Activated CD4-positive, alpha-beta T cell treated with anti-CD3 and anti-CD28 coated beads, Interleukin-2, amount 50 U/mL, for 48 hours (primary cell): ENCODE measurements around the gene CNTNAP2.
"Not testable (repeated sequence)": the region's sequence is repeated elsewhere in the genome, so short reads cannot be mapped to it uniquely, and the experiment has no call there.

ENCODE experiments used
- DNase-seq, 2 experiments: peaks; one replicate each; pipeline ENCODE4 v3.0.0-alpha.2; 2020

The CNTNAP2 gene

GRCh38 chr7:148261996-148262688 is 2145.5 kb downstream of the CNTNAP2 start:
- no peak for DNase-seq

- peak; percentile 70 to 79 for DNase-seq
Observed at GRCh38 chr7:148262721-148263229, 2146.2 kb downstream of the CNTNAP2 start.

DNA sequence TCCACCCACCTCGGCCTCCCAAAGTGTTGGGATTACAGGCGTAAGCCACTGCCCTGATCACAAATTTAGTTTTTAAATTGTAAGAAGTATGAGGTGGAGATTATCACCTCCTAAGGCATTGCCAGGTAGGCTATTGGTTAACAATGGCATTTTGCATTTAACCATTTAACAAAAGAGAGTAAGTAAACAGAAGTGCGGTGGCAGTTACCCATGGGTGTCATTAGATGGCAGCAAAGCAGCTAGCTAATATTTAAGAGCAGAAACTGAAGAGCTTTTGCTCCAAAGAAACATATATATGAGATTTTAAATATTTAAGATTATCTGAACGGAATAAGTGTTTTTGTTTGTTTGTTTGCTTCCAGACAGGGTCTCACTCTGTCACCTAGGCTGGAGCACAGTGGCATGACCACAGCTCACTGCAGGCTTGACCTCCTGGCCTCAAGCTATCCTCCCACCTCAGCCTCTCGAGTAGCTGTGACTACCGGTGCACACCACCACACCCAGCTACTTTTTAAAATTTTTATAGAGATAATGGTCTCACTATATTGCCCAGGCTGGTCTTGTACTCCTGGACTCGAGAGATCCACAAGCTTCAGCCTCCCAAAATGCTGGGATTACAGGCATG is 2148.4 kb downstream of the CNTNAP2 start:
- no peak for DNase-seq

GRCh38 chr7:148265896-148266295 is 2149.3 kb downstream of the CNTNAP2 start:
- DNase-seq: no peak

GRCh38 chr7:148266795-148267194 is 2150.2 kb downstream of the CNTNAP2 start:
- DNase-seq: no peak

DNA sequence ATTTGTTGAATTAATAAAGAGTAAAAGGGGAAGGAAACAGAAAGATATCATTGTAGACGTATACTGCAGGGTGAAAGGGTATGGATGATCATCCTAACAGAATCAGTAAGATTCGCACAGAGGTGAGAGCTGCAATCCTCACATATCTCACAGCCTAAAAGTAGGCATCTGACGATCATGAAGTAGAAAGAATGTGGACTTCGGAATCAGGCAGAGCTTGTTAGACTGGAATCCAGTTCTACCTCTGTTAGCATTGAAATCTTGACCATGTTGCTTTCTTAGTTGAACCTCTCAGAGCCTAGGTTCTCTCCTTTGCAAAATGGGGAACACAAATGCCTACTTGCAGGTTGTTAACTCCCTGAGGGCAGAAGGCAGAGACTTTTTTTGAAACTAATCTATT is 2154.0 kb downstream of the CNTNAP2 start:
- no peak for DNase-seq

GRCh38 chr7:148274118-148274517 is 2157.5 kb downstream of the CNTNAP2 start:
- DNase-seq: no peak

GRCh38 chr7:148275359-148275890 is 2158.8 kb downstream of the CNTNAP2 start:
- no peak for DNase-seq

- no peak for DNase-seq
Observed at GRCh38 chr7:148276314-148277041, 2159.9 kb downstream of the CNTNAP2 start.

- no peak for DNase-seq
Observed at GRCh38 chr7:148277042-148277660, 2160.6 kb downstream of the CNTNAP2 start.

- no peak for DNase-seq
Observed at GRCh38 chr7:148286150-148286549, 2169.5 kb downstream of the CNTNAP2 start.

DNA sequence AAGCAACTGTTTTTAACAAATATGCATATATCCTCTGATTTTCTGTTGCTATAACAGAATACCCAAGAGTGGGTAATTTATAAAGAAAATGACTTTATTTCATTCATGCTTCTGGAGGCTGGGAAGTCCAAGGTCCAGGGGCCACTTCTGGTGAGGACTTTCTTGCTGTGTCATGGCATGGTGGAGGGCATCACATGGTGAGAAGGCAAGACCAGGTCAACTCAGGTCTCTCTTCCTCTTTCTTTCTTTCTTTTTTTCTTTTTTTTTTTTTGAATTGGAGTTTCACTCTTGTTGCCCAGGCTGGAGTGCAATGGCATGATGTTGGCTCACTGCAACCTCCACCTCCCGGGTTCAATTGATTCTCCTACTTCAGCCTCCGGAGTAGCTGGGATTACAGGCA is 2170.9 kb downstream of the CNTNAP2 start:
- no peak for DNase-seq

DNA sequence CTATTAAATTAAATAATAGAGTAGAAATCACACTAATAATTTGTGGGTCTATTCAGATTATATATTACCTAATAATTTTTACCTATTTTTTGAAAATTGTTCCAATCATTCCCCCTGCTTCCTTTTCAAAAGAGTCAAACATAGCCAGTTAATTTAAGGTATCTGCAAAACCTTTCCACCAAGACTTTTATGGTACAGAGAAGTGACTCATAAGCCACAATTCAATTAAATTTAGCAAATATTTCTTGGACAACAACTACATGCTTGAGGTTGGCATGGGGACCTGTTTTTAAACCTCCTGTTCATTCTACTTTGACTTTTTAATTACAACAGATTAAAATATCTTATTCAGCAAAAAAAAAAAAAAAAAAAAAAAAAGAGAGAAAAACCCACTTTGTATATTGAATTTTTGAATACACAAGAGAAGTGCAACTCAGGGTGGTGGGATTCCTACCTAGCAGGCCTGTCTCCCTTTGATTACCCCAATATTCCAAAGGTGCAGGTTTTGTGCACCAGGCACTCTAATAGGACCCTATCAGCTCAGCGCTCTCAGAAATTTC is 2172.1 kb downstream of the CNTNAP2 start:
- no peak for DNase-seq

DNA sequence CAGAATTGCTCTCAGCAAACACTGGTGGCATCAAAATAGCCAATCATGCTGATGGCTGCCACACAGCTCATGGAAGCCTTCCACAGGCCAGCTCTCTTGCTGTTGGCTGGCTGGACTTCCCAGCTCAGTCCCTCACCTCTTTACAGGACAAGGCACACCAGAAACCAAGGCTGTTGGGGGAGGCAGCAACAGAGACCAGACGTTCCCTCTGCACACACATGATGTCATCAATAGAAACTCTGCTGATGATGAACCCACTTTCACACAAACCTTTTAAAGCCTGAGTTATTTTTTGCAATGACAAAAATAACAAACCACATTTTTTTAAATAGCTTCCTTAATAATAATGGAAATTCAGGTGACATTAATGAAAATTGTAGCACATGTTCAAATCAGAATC is 2173.0 kb downstream of the CNTNAP2 start:
- no peak for DNase-seq

DNA sequence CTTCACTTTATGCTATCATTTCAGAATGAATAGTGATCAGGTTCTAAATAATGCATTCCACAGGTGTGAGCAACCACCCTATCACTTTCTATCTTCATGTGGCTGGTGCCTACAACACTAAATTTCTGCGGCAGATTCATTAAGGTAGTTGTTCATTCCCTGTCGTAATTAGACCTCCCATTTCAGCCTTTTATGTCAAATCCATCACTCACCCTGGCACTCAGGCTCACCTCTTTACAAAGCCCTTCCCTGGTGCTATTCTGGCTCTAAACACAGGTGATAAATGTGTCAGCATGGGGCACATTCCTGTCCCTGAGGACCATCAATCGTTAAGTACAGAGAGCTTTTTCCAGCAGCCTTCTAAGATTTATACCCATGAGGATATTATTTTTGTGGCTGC is 2173.9 kb downstream of the CNTNAP2 start:
- no peak for DNase-seq

DNA sequence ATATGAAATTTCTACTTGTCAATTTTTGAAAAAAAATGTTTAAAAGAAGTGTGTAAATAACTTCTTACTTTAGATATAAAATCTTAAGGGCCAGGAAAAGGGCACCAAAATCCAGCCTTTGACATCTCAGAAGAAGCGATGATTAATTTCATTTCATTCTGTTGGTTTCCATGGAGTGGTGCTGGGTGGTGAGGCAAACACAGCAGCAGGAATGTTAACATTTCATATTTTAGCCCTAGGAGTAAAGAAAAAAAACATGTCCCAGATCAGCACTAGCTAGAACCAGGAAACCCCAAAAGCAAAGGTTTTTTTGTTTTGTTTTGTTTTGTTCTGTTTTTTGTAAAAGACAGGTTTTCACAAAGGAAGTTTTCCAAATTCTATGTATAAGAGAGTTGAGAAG is 2175.2 kb downstream of the CNTNAP2 start:
- DNase-seq: no peak

- DNase-seq: no peak
Observed at GRCh38 chr7:148296994-148297644, 2180.5 kb downstream of the CNTNAP2 start.

DNA sequence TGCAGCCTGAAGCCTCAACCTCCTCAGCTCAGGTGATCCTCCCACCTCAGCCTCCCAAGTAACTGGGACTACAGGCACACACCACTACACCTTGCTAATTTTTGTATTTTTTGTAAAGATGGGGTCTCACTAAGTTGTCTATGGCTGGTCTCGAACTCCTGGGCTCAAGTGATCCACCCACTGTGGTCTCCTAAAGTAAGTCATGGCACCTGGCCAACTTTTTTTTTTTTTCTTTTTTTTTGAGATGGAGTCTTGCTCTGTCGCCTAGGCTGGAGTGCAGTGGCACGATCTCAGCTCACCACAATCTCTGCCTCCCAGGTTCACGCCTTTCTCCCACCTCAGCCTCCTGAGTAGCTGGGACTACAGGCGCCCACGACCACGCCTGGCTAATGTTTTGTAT is 2182.2 kb downstream of the CNTNAP2 start:
- DNase-seq: not testable (repeated sequence)

GRCh38 chr7:148299350-148300276 is 2183.0 kb downstream of the CNTNAP2 start:
- DNase-seq: no peak

DNA sequence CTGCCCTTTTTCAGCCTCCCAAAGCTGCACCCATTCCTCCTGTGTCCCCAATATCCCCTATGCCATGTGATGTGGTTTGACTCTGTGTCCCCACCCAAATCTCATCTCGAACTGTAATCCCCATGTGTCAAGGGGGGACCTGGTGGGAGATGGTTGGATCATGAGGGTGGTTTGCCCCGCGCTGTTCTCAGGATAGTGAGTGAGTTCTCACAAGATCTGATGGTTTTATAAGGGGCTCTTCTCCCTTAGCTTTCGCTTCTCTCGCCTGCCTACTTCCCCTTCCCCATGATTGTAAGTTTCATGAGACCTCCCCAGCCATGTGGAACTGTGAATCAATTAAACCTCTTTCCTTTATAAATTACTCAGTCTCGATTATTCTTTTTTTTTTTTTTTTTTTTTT is 2185.8 kb downstream of the CNTNAP2 start:
- not testable (repeated sequence) for DNase-seq
